Panc1 (cell line): ENCODE measurements around the gene CLCN4. TPM values are rescaled to one million over a fixed set of nuclear protein-coding genes. Genes with fewer than 3 reads are reported as not detected.

Experiments used
- ATAC-seq: fragments of 200-7000 bp; cut with Tn5 transposase; 2 replicates; pipeline ENCODE4 v1.9.1; 2020; ENCODE audit warnings: mild to moderate bottlenecking, moderate library complexity
- BruUV-seq: library from RNA; stranded (reverse); fragments of 400-500 nt; replicated peaks from 2 replicates; lab custom pipeline; 2021; lab: Mats Ljungman, UMichigan
- CTCF ChIA-PET: fragments of 300-600 bp; sonication (Branson Sonifier 250); formaldehyde crosslinking; loops from one replicate; lab custom pipeline; 2022; ENCODE audit warnings: antibody characterized with exemption; lab: Charles Lee
- POLR2A ChIA-PET: fragments of 300-600 bp; sonication (Branson Sonifier 250); formaldehyde crosslinking; loops from one replicate; lab custom pipeline; 2022; ENCODE audit warnings: antibody characterized with exemption; lab: Charles Lee
- DNase-seq: peaks from one replicate; pipeline ENCODE4 v3.0.0-alpha.2; 2010; ENCODE audit warnings: low read depth, low spot score
- H3K27ac ChIP-seq: 2 replicates; pipeline ENCODE4 v1.5.1; 2011; ENCODE audit warnings: mild to moderate bottlenecking, low read length, inconsistent platforms
- H3K27me3 ChIP-seq: fragments of 200-500 bp; sonication (Bioruptor generic); 2 replicates; pipeline ENCODE4 v1.6.0; 2014; ENCODE audit warnings: low read length, inconsistent platforms; ENCODE audit not compliant: control insufficient read depth, insufficient read depth
- H3K36me3 ChIP-seq: fragments of 200-500 bp; sonication (Bioruptor generic); 2 replicates; pipeline ENCODE4 v1.5.1; 2014; ENCODE audit warnings: inconsistent platforms, mild to moderate bottlenecking, low read length, moderate library complexity; ENCODE audit not compliant: control insufficient read depth, insufficient read depth
- H3K4me1 ChIP-seq: 2 replicates; pipeline ENCODE4 v1.5.1; 2011; ENCODE audit warnings: inconsistent platforms, mild to moderate bottlenecking, low read length, moderate library complexity; ENCODE audit not compliant: control insufficient read depth, insufficient read depth
- H3K4me3 ChIP-seq, 2 experiments: 2 replicates each; pipeline ENCODE4 v1.5.1; 2011 to 2012; ENCODE audit warnings: low read depth in 2 of 2, low read length in 2 of 2, mild to moderate bottlenecking in 2 of 2, inconsistent platforms in 1 of 2, moderate library complexity in 1 of 2
- H3K9me3 ChIP-seq: fragments of 200-500 bp; sonication (Bioruptor generic); 2 replicates; pipeline ENCODE4 v1.5.1; 2014; ENCODE audit warnings: low read depth, mild to moderate bottlenecking, inconsistent platforms, low read length, moderate library complexity; ENCODE audit not compliant: control insufficient read depth, insufficient read depth
- POLR2AphosphoS5 ChIP-seq: IDR thresholded peaks from 2 replicates; pipeline ENCODE4 v1.6.1; 2012; ENCODE audit warnings: mild to moderate bottlenecking, low read depth, low read length, moderate library complexity
- SIN3A ChIP-seq: IDR thresholded peaks from 2 replicates; pipeline ENCODE4 v1.6.1; 2012; ENCODE audit warnings: low read depth, mild to moderate bottlenecking, low read length, moderate library complexity, borderline replicate concordance; ENCODE audit not compliant: insufficient read depth
- TCF7L2 ChIP-seq: IDR thresholded peaks from 2 replicates; pipeline ENCODE4 v1.6.1; 2011; ENCODE audit warnings: mild to moderate bottlenecking, low read depth, low read length, inconsistent platforms
- in situ Hi-C: cut with HindIII; loops from 2 replicates; pipeline ENCODE4 v1.10.0; 2016; ENCODE audit warnings: low sequenced_read_pairs, low pct_unique_long_range_greater_than_20kb
- intact Hi-C: fragments of 100-400 bp; cut with micrococcal nuclease; formaldehyde crosslinking; loops from one replicate; pipeline ENCODE4 v1.10.0; 2022; ENCODE audit not compliant: unreplicated experiment
- total RNA-seq: library from RNA; stranded (reverse); gene quantifications from one replicate; pipeline ENCODE4 v1.2.1, GENCODE V29; 2021; ENCODE audit not compliant: unreplicated experiment
- TF ChIP-seq, protein P1 (sequence below): fragments of 450-650 bp; IDR thresholded peaks from 2 replicates; pipeline ENCODE4 v1.5.1; 2017; ENCODE audit warnings: mild to moderate bottlenecking
- TF ChIP-seq, protein P2 (sequence below), 2 experiments: IDR thresholded peaks; 2 replicates each; pipeline ENCODE4 v1.6.1; 2011 to 2012; ENCODE audit warnings: low read depth in 2 of 2, control low read depth in 1 of 2, low read length in 1 of 2, mild to moderate bottlenecking in 1 of 2, moderate library complexity in 1 of 2; ENCODE audit not compliant: insufficient read depth in 1 of 2

The CLCN4 gene
- total RNA-seq, 1 experiment from 2014 or later = 2.5 TPM

DNA sequence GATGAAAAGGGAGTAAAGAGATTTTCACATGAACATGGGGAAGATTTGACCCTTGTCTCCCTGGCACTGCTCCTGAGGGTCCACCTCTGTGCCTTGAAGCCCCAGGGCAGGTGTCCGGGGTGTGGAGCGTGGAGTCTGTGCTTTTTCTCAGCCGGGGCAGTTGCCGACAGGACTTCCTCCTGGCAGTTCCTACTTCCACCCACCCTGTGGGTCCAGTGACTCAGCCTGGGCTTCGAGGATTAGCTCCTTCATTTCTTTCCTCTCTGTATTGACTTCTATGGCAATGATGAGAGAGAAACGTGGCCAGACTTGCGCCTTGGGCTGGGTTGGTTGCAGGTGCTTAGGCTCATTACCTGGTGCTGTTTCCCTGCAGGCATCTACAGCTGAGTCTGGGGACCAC lies 35.9 kb upstream of the CLCN4 start:
- POLR2A ChIA-PET = no interaction called here
- in situ Hi-C loops = no loop called here
- Histone ChIP-seq H3K9me3 (peaks cover 11% of the 10 kb centered on the region; the same call in 1 of the 2 replicates), H3K27ac (no peak overlapping the region), H3K4me1 (no peaks in the 10 kb centered on the region), H3K27me3 (no peaks in the 10 kb centered on the region), H3K4me3 (no peak overlapping the region), H3K36me3 (no peaks in the 10 kb centered on the region)
- CTCF ChIA-PET = no interaction called here
- BruUV-seq = no TSS peak
- ATAC-seq (no peak), DNase-seq (no peak)
- intact Hi-C loops = no loop called here
- TF ChIP-seq, protein P1, sequence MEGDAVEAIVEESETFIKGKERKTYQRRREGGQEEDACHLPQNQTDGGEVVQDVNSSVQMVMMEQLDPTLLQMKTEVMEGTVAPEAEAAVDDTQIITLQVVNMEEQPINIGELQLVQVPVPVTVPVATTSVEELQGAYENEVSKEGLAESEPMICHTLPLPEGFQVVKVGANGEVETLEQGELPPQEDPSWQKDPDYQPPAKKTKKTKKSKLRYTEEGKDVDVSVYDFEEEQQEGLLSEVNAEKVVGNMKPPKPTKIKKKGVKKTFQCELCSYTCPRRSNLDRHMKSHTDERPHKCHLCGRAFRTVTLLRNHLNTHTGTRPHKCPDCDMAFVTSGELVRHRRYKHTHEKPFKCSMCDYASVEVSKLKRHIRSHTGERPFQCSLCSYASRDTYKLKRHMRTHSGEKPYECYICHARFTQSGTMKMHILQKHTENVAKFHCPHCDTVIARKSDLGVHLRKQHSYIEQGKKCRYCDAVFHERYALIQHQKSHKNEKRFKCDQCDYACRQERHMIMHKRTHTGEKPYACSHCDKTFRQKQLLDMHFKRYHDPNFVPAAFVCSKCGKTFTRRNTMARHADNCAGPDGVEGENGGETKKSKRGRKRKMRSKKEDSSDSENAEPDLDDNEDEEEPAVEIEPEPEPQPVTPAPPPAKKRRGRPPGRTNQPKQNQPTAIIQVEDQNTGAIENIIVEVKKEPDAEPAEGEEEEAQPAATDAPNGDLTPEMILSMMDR = no peak

DNA sequence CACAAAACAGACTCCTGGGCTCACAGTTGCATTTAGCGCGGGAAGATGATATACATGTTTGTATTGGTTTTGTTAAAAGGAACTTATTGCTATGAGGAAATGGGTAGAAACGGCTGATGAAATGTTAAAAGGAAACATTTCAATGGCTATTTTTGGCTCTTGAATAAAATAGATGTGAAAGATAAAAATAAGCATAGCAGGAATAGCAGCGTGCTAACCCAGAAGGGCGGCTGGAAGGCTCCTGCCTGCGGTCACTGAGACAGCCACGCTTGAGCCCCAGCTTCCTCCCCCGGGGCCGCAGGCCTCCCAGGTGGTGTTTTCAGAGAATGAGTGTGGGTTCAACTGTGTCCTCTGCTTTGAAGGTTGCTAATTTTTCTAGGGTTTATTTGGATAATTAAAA lies 35.0 kb upstream of the CLCN4 start:
- no peak overlapping the region for H3K27ac ChIP-seq
- H3K27me3 ChIP-seq = no peaks in the 10 kb centered on the region
- intact Hi-C loops = no loop called here
- DNase-seq (no peak), ATAC-seq (no peak)
- TF ChIP-seq TCF7L2 (no peak), SIN3A (no peak), POLR2AphosphoS5 (no peak)
- TF ChIP-seq, protein P2, sequence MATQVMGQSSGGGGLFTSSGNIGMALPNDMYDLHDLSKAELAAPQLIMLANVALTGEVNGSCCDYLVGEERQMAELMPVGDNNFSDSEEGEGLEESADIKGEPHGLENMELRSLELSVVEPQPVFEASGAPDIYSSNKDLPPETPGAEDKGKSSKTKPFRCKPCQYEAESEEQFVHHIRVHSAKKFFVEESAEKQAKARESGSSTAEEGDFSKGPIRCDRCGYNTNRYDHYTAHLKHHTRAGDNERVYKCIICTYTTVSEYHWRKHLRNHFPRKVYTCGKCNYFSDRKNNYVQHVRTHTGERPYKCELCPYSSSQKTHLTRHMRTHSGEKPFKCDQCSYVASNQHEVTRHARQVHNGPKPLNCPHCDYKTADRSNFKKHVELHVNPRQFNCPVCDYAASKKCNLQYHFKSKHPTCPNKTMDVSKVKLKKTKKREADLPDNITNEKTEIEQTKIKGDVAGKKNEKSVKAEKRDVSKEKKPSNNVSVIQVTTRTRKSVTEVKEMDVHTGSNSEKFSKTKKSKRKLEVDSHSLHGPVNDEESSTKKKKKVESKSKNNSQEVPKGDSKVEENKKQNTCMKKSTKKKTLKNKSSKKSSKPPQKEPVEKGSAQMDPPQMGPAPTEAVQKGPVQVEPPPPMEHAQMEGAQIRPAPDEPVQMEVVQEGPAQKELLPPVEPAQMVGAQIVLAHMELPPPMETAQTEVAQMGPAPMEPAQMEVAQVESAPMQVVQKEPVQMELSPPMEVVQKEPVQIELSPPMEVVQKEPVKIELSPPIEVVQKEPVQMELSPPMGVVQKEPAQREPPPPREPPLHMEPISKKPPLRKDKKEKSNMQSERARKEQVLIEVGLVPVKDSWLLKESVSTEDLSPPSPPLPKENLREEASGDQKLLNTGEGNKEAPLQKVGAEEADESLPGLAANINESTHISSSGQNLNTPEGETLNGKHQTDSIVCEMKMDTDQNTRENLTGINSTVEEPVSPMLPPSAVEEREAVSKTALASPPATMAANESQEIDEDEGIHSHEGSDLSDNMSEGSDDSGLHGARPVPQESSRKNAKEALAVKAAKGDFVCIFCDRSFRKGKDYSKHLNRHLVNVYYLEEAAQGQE (IDR thresholded peaks at IDR 0.05; ENCODE audit: insufficient read depth in 1 of 2, low read depth in 2 of 2, low read length in 1 of 2) = no peak
- TF ChIP-seq, protein P1 = no peak
- no peaks in the 10 kb centered on the region for H3K4me1 ChIP-seq
- no TSS peak for BruUV-seq
- in situ Hi-C loops = no loop called here
- H3K36me3 ChIP-seq = no peaks in the 10 kb centered on the region
- POLR2A ChIA-PET = no interaction called here
- H3K9me3 ChIP-seq = peaks cover 11% of the 10 kb centered on the region; the same call in 1 of the 2 replicates
- CTCF ChIA-PET = no interaction called here
- H3K4me3 ChIP-seq = no peak overlapping the region
